MM.1S (cell line): ENCODE measurements around the gene EN2.

Experiments used
- DNase-seq: peaks from one replicate; pipeline ENCODE4 v3.0.0-alpha.2; 2015
- H2AFZ ChIP-seq: fragments of 300-600 bp; sonication (generic); 2 replicates; pipeline ENCODE4 v1.6.0; 2016; ENCODE audit warnings: antibody characterized with exemption, low read length
- H3F3A ChIP-seq: fragments of 300-600 bp; sonication (generic); 2 replicates; pipeline ENCODE4 v1.6.1; 2016; ENCODE audit warnings: mild to moderate bottlenecking, antibody characterized with exemption, low read length, moderate library complexity, mixed read lengths; ENCODE audit not compliant: insufficient read depth
- H3K27ac ChIP-seq: fragments of 300-600 bp; sonication (generic); 2 replicates; pipeline ENCODE4 v1.5.1; 2016; ENCODE audit warnings: mild to moderate bottlenecking, low read length
- H3K27me3 ChIP-seq: fragments of 300-600 bp; sonication (generic); replicated peaks from 2 replicates; pipeline ENCODE4 v1.6.0; 2016; ENCODE audit warnings: low read length; ENCODE audit not compliant: insufficient read depth
- H3K36me3 ChIP-seq: fragments of 300-600 bp; sonication (generic); replicated peaks from 2 replicates; pipeline ENCODE4 v1.6.1; 2016; ENCODE audit warnings: mild to moderate bottlenecking, low read length, mixed read lengths; ENCODE audit not compliant: insufficient read depth
- H3K4me1 ChIP-seq: fragments of 300-600 bp; sonication (generic); 2 replicates; pipeline ENCODE4 v1.6.1; 2016; ENCODE audit warnings: low read length, mixed read lengths
- H3K4me2 ChIP-seq: fragments of 300-600 bp; sonication (generic); 2 replicates; pipeline ENCODE4 v1.6.0; 2016; ENCODE audit warnings: low read depth, low read length
- H3K4me3 ChIP-seq: fragments of 300-600 bp; sonication (generic); 2 replicates; pipeline ENCODE4 v1.5.1; 2016; ENCODE audit warnings: low read length, mixed read lengths
- H3K79me2 ChIP-seq: fragments of 300-600 bp; sonication (generic); 2 replicates; pipeline ENCODE4 v1.6.1; 2016; ENCODE audit warnings: mixed run types, low read length, mixed read lengths
- H3K9ac ChIP-seq: fragments of 300-600 bp; sonication (generic); 2 replicates; pipeline ENCODE4 v1.6.1; 2016; ENCODE audit warnings: low read length, mixed read lengths
- H3K9me2 ChIP-seq: fragments of 300-600 bp; sonication (generic); replicated peaks from 2 replicates; pipeline ENCODE4 v1.6.1; 2016; ENCODE audit warnings: mild to moderate bottlenecking, low read length, mixed read lengths; ENCODE audit not compliant: insufficient read depth
- H3K9me3 ChIP-seq: fragments of 300-600 bp; sonication (generic); replicated peaks from 2 replicates; pipeline ENCODE4 v1.6.1; 2016; ENCODE audit warnings: mild to moderate bottlenecking, low read length, mixed read lengths; ENCODE audit not compliant: insufficient read depth
- H4K20me1 ChIP-seq: fragments of 300-600 bp; sonication (generic); 2 replicates; pipeline ENCODE4 v1.6.1; 2016; ENCODE audit warnings: mild to moderate bottlenecking, low read length, moderate library complexity, mixed read lengths; ENCODE audit not compliant: insufficient read depth
- EZH2 ChIP-seq: fragments of 300-600 bp; sonication (generic); optimal IDR thresholded peaks from 2 replicates; pipeline ENCODE3; 2017; ENCODE audit warnings: low read depth, mild to moderate bottlenecking, antibody characterized with exemption, low read length, mixed read lengths
- EZH2phosphoT487 ChIP-seq: fragments of 300-600 bp; sonication (generic); IDR thresholded peaks from 2 replicates; pipeline ENCODE4 v1.6.1; 2018; ENCODE audit warnings: antibody characterized with exemption, low read length
- TF ChIP-seq, protein P1 (sequence below): fragments of 300-600 bp; sonication (generic); IDR thresholded peaks from 2 replicates; pipeline ENCODE4 v1.5.1; 2016; ENCODE audit warnings: antibody characterized with exemption, low read length, mixed read lengths

EN2 gene

DNA sequence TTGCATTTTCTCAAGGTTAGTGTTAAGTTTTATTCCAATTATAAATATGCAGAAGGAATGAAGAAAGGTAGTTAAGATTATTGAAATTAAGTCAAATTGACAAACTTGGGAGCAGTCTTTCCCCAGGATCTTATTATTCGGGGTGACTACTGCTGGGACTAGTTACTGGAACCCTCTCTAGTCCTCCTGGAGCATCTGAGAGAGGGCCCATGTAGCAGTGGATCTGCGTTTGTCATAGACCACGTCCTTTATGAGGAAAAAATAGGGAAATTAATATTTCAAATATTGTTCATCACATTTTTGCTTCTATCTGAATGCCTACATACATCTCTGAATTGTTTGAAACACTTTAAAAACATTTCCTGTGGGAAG lies 47.5 kb downstream of the EN2 start:
- Histone ChIP-seq H3K4me3 (no peak overlapping the region), H3K27me3 (peaks cover 72% of the 10 kb centered on the region), H3K9ac (no peak overlapping the region), H2AFZ (no peak overlapping the region), H3K36me3 (no peaks in the 10 kb centered on the region), H3F3A (no peaks in the 10 kb centered on the region), H3K9me2 (no peaks in the 10 kb centered on the region), H3K4me2 (no peak overlapping the region), H4K20me1 (no peaks in the 10 kb centered on the region), H3K9me3 (no peaks in the 10 kb centered on the region), H3K79me2 (no peaks in the 10 kb centered on the region), H3K4me1 (no peaks in the 10 kb centered on the region), H3K27ac (no peak overlapping the region)
- DNase-seq, result no peak
- no peak for TF ChIP-seq EZH2phosphoT487
- TF ChIP-seq, protein P1, sequence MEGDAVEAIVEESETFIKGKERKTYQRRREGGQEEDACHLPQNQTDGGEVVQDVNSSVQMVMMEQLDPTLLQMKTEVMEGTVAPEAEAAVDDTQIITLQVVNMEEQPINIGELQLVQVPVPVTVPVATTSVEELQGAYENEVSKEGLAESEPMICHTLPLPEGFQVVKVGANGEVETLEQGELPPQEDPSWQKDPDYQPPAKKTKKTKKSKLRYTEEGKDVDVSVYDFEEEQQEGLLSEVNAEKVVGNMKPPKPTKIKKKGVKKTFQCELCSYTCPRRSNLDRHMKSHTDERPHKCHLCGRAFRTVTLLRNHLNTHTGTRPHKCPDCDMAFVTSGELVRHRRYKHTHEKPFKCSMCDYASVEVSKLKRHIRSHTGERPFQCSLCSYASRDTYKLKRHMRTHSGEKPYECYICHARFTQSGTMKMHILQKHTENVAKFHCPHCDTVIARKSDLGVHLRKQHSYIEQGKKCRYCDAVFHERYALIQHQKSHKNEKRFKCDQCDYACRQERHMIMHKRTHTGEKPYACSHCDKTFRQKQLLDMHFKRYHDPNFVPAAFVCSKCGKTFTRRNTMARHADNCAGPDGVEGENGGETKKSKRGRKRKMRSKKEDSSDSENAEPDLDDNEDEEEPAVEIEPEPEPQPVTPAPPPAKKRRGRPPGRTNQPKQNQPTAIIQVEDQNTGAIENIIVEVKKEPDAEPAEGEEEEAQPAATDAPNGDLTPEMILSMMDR, result no peak
- TF ChIP-seq EZH2, result no peak

DNA sequence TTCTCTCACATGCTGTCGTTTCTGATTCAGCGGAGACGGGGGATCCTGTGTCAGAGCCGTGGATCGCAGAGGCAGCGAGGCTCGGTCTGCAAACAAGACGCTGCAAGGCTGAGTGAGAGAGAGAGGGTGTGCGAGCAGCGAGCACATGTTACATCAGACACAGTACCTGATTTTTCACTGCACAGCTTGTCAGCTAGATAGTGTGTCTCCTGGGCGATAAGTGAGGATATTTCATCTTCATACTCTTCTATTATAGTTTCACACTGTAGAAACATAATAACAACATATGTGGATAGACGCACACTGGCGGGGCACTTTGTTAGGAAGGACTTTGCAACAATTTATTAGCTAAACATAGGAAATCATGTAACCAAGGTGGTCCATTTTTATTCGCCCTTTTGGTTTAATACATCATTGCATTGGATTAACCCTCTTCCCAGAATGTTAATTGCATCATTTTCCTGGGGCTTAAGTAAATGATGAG lies 49.0 kb downstream of the EN2 start:
- DNase-seq, result no peak
- H3F3A ChIP-seq, result no peaks in the 10 kb centered on the region
- H3K9me2 ChIP-seq, result no peaks in the 10 kb centered on the region
- no peak overlapping the region for H3K4me2 ChIP-seq
- H3K4me1 ChIP-seq, result no peaks in the 10 kb centered on the region
- H4K20me1 ChIP-seq, result no peaks in the 10 kb centered on the region
- no peaks in the 10 kb centered on the region for H3K79me2 ChIP-seq
- H3K27ac ChIP-seq, result no peak overlapping the region
- H2AFZ ChIP-seq, result no peak overlapping the region
- peaks cover 77% of the 10 kb centered on the region for H3K27me3 ChIP-seq
- no peak for TF ChIP-seq EZH2
- TF ChIP-seq EZH2phosphoT487, result no peak
- TF ChIP-seq, protein P1, result no peak
- no peaks in the 10 kb centered on the region for H3K36me3 ChIP-seq
- H3K9me3 ChIP-seq, result no peaks in the 10 kb centered on the region
- H3K9ac ChIP-seq, result no peak overlapping the region
- no peak overlapping the region for H3K4me3 ChIP-seq

DNA sequence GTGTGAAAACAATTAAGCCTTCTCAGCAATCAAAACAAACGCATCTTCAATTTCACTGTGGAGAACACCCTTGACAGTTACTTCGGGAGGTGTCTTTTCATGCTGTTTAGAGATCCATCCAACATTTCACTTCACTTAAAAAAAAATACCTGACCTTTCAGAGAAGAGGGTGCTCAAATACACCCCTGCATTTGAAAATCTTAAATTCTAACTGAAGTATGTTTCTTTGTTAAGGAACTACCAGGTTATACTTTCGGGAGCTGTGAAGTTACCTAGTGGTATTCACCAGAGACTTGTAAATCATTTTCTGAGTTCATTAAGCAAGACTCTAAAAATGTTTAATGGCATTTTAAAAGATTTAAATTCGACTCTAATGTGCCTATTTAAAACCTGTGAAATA lies 49.6 kb downstream of the EN2 start:
- no peak for TF ChIP-seq EZH2
- TF ChIP-seq, protein P1, result no peak
- TF ChIP-seq EZH2phosphoT487, result no peak
- Histone ChIP-seq H3K4me1 (no peaks in the 10 kb centered on the region), H3K9me2 (no peaks in the 10 kb centered on the region), H3F3A (no peaks in the 10 kb centered on the region), H3K9ac (no peak overlapping the region), H3K4me3 (no peak overlapping the region), H3K36me3 (no peaks in the 10 kb centered on the region), H2AFZ (no peak overlapping the region), H4K20me1 (no peaks in the 10 kb centered on the region), H3K27me3 (peaks cover 78% of the 10 kb centered on the region), H3K4me2 (no peak overlapping the region), H3K27ac (no peak overlapping the region), H3K9me3 (no peaks in the 10 kb centered on the region), H3K79me2 (no peaks in the 10 kb centered on the region)
- DNase-seq, result no peak
